WTC11 (cell line): ENCODE data around the gene YARS2.

Experiments used
- CTCF ChIP-seq: fragments of 200-600 bp; IDR thresholded peaks from 2 replicates; pipeline ENCODE4 v1.8.0; 2022; ENCODE audit warnings: antibody characterized with exemption
- JUN ChIP-seq: sonication (generic); formaldehyde crosslinking; IDR thresholded peaks from 2 replicates; pipeline ENCODE4 v1.8.0; 2023; ENCODE audit warnings: mild to moderate bottlenecking, missing genetic modification reagents
- NR3C1 ChIP-seq: sonication (generic); formaldehyde crosslinking; conservative IDR thresholded peaks from 2 replicates; pipeline ENCODE4 v1.8.1; 2023; ENCODE audit warnings: low read depth, mild to moderate bottlenecking, missing genetic modification reagents
- USF2 ChIP-seq: sonication (generic); formaldehyde crosslinking; IDR thresholded peaks from 2 replicates; pipeline ENCODE4 v1.8.1; 2023; ENCODE audit warnings: mild to moderate bottlenecking, missing genetic modification reagents, moderate library complexity
- ZBTB43 ChIP-seq: sonication (generic); formaldehyde crosslinking; IDR thresholded peaks from 2 replicates; pipeline ENCODE4 v1.8.1; 2023; ENCODE audit warnings: mild to moderate bottlenecking, missing genetic modification reagents
- ZNF232 ChIP-seq: sonication (generic); formaldehyde crosslinking; IDR thresholded peaks from 2 replicates; pipeline ENCODE4 v1.8.0; 2022; ENCODE audit warnings: mild to moderate bottlenecking, missing genetic modification reagents

- TF ChIP-seq CTCF = no peak
- no peak for TF ChIP-seq JUN (CRISPR knock-in tag)
- TF ChIP-seq ZBTB43 (CRISPR knock-in tag) = no peak
- TF ChIP-seq ZNF232 (CRISPR knock-in tag) = no peak
- TF ChIP-seq USF2 (CRISPR knock-in tag) = no peak
- no peak for TF ChIP-seq NR3C1
Measured at GRCh38 chr12:32702473-32702872, 53.2 kb downstream of the YARS2 start.
